Fibroblast of the aortic adventitia (primary cell): ENCODE data around the gene SNHG17. TPM values are rescaled to one million over a fixed set of nuclear protein-coding genes. Genes with fewer than 3 reads are reported as not detected.

ENCODE experiments used
- DNase-seq: peaks from one replicate; pipeline ENCODE4 v3.0.0-alpha.2; 2010; ENCODE audit warnings: low read depth
- H3K4me3 ChIP-seq: 2 replicates; pipeline ENCODE4 v1.5.1; 2011; ENCODE audit warnings: low read depth, mild to moderate bottlenecking, control low read depth, low read length, moderate library complexity
- small RNA-seq: library from RNA; depleted of rRNA; stranded (forward); fragments of <200 nt; gene quantifications from one replicate; pipeline ENCODE3, GENCODE V24; 2012
- total RNA-seq: library from RNA; depleted of rRNA; stranded (reverse); fragments of >200 nt; gene quantifications from 2 replicates; pipeline ENCODE4 v1.2.3, GENCODE V29; 2012; ENCODE audit warnings: low replicate concordance
- TF ChIP-seq, protein P1 (sequence below): IDR thresholded peaks from 2 replicates; pipeline ENCODE4 v1.5.1; 2011; ENCODE audit warnings: mild to moderate bottlenecking, low read length, control low read depth, inconsistent platforms; ENCODE audit not compliant: insufficient read depth

The SNHG17 gene
- total RNA-seq, 1 donor, result 8.4 TPM

- DNase-seq, result no peak
- H3K4me3 ChIP-seq, result no peak overlapping the region
- TF ChIP-seq, protein P1, sequence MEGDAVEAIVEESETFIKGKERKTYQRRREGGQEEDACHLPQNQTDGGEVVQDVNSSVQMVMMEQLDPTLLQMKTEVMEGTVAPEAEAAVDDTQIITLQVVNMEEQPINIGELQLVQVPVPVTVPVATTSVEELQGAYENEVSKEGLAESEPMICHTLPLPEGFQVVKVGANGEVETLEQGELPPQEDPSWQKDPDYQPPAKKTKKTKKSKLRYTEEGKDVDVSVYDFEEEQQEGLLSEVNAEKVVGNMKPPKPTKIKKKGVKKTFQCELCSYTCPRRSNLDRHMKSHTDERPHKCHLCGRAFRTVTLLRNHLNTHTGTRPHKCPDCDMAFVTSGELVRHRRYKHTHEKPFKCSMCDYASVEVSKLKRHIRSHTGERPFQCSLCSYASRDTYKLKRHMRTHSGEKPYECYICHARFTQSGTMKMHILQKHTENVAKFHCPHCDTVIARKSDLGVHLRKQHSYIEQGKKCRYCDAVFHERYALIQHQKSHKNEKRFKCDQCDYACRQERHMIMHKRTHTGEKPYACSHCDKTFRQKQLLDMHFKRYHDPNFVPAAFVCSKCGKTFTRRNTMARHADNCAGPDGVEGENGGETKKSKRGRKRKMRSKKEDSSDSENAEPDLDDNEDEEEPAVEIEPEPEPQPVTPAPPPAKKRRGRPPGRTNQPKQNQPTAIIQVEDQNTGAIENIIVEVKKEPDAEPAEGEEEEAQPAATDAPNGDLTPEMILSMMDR, result no peak
These were observed 61.2 kb downstream of the SNHG17 start for GRCh38 chr20:38373898-38374297.

DNA sequence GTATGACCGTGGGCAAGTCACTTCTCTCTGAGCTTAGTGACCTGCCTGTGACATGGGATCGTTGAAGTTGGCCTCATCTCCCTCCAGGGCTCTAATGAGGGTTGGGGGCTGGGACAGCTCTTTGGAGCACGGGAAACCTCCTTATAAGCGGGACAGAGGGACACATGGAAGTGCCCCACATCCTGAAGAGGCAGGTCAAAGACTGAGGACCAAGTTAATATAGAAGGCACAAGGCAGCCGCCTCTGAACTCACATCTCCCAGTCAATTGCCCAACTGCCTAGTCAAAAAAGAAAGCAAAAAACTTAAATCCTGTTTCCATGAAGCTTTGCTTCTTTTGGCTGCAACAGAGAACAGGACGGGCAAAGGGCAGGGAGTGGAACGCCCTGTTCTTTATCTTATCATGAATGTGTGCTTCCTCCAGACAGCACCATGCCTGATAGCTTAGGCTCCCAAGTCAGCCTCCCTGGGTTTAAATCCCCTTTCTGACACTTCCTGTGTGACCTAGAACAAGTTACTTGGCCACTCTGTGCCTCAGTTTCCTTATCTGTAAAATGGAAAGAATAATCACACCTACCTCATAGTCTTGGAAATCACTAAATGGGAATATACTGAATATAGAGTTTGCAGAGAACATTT, 61.8 kb downstream of the SNHG17 start:
- H3K4me3 ChIP-seq, result no peak overlapping the region
- DNase-seq, result peak; percentile 36
- TF ChIP-seq, protein P1, result no peak

GRCh38 chr20:38372806-38373205, 62.3 kb downstream of the SNHG17 start:
- no peak overlapping the region for H3K4me3 ChIP-seq
- DNase-seq, result peak; percentile 41
- TF ChIP-seq, protein P1, result no peak

Small RNA genes lying within 50 kb of the gene (small RNA-seq; reads per million reads assigned to genes)
- gene RF00056, result not detected
- 34.7 reads per million, percentile 96 among the genes with 10 or more reads in this experiment for gene SNORA60
- gene SNORA71A, result 3,158 reads per million, percentile 100 among the genes with 10 or more reads in this experiment
- 2,962 reads per million, percentile 100 among the genes with 10 or more reads in this experiment for gene SNORA71B
- 27.1 reads per million, percentile 96 among the genes with 10 or more reads in this experiment for gene SNORA71C
- 57,835 reads per million, percentile 100 among the genes with 10 or more reads in this experiment for gene SNORA71D
- not detected for gene SNORA71E

Other genes with a start within 250 kb of the SNHG17 start
- gene KIAA1755, start 174.6 kb downstream of the SNHG17 start, total RNA-seq, result 4.9 and 10.8 TPM in 2 replicates
- gene BPI, start 131.2 kb downstream of the SNHG17 start, total RNA-seq, result 1.4 TPM in 1 of 2 replicates, not detected in the other
- not detected in 2 replicates for gene LBP, start 88.8 kb downstream of the SNHG17 start, total RNA-seq
- gene RALGAPB, start 37.5 kb upstream of the SNHG17 start, total RNA-seq, result 48.7 and 49.0 TPM in 2 replicates
- gene ADIG, start 145.9 kb upstream of the SNHG17 start, total RNA-seq, result not detected in 2 replicates
- gene ARHGAP40, start 166.5 kb upstream of the SNHG17 start, total RNA-seq, result not detected in 2 replicates